Calu3 (cell line): Measurements from ENCODE around the gene C1QA. TPM values are rescaled to one million over a fixed set of nuclear protein-coding genes. Genes with fewer than 3 reads are reported as not detected.

Experiments used
- BruUV-seq: library from RNA; stranded (reverse); fragments of 400-500 nt; replicated peaks from 2 replicates; lab custom pipeline; 2021; lab: Mats Ljungman, UMichigan
- CTCF ChIA-PET: fragments of 300-600 bp; sonication (Branson Sonifier 250); formaldehyde crosslinking; loops from one replicate; lab custom pipeline; 2022; ENCODE audit warnings: antibody characterized with exemption; lab: Charles Lee
- DNase-seq: peaks from one replicate; pipeline ENCODE4 v3.0.0; 2022
- H3K27ac Mint-ChIP-seq: one replicate; pipeline ENCODE4 v1.8.0; 2022; ENCODE audit warnings: mixed read lengths; ENCODE audit not compliant: unreplicated experiment
- H3K27me3 Mint-ChIP-seq: one replicate; pipeline ENCODE4 v1.8.0; 2022; ENCODE audit warnings: mixed read lengths; ENCODE audit not compliant: unreplicated experiment
- H3K36me3 Mint-ChIP-seq: one replicate; pipeline ENCODE4 v1.8.0; 2022; ENCODE audit warnings: mild to moderate bottlenecking, moderate library complexity, mixed read lengths; ENCODE audit not compliant: insufficient read depth, unreplicated experiment
- H3K4me1 Mint-ChIP-seq: one replicate; pipeline ENCODE4 v1.8.0; 2022; ENCODE audit warnings: mild to moderate bottlenecking, low read depth, mixed read lengths; ENCODE audit not compliant: unreplicated experiment
- H3K4me3 Mint-ChIP-seq: one replicate; pipeline ENCODE4 v1.8.0; 2022; ENCODE audit warnings: mild to moderate bottlenecking, low read depth, moderate library complexity, mixed read lengths; ENCODE audit not compliant: unreplicated experiment
- H3K9me3 Mint-ChIP-seq: one replicate; pipeline ENCODE4 v1.8.0; 2022; ENCODE audit warnings: low read depth, mixed read lengths; ENCODE audit not compliant: unreplicated experiment
- CTCF ChIP-seq: fragments of 200-600 bp; IDR thresholded peaks from one replicate; pipeline ENCODE4 v1.8.0; 2022; ENCODE audit warnings: antibody characterized with exemption; ENCODE audit not compliant: unreplicated experiment
- intact Hi-C: fragments of 100-400 bp; cut with micrococcal nuclease; formaldehyde crosslinking; loops from one replicate; pipeline ENCODE4 v1.10.0; 2022; ENCODE audit not compliant: unreplicated experiment
- total RNA-seq: library from RNA; stranded (reverse); gene quantifications from 2 replicates; pipeline ENCODE4 v1.2.3, GENCODE V29; 2022

Gene C1QA
- total RNA-seq, 1 experiment from 2014 or later, result not detected

GRCh38 chr1:22612671-22613571 is 23.5 kb upstream of the C1QA start:
- H3K4me3 Mint-ChIP-seq, result no peak overlapping the region
- CTCF ChIA-PET, result interaction anchor here (0.6 kb wide), 1 partner anchor 22 kb away, joined by 3 read pairs; no protein-coding TSS in a partner anchor
- no peak overlapping the region for H3K27ac Mint-ChIP-seq
- no peak for TF ChIP-seq CTCF
- no peak for DNase-seq
- H3K36me3 Mint-ChIP-seq, result no peaks in the 10 kb centered on the region
- intact Hi-C loops, result no loop called here
- no peaks in the 10 kb centered on the region for H3K9me3 Mint-ChIP-seq
- H3K4me1 Mint-ChIP-seq, result no peaks in the 10 kb centered on the region
- peaks cover 95% of the 10 kb centered on the region for H3K27me3 Mint-ChIP-seq
- no TSS peak for BruUV-seq

GRCh38 chr1:22613572-22613918 is 22.9 kb upstream of the C1QA start:
- BruUV-seq, result no TSS peak
- Mint-ChIP-seq H3K4me1 (no peaks in the 10 kb centered on the region), H3K36me3 (no peaks in the 10 kb centered on the region), H3K27me3 (peaks cover 95% of the 10 kb centered on the region), H3K9me3 (no peaks in the 10 kb centered on the region), H3K27ac (no peak overlapping the region), H3K4me3 (no peak overlapping the region)
- no peak for DNase-seq
- CTCF ChIA-PET, result no interaction called here
- intact Hi-C loops, result no loop called here
- TF ChIP-seq CTCF, result no peak

GRCh38 chr1:22613951-22614350 is 22.5 kb upstream of the C1QA start:
- intact Hi-C loops, result no loop called here
- no peak for TF ChIP-seq CTCF
- BruUV-seq, result no TSS peak
- Mint-ChIP-seq H3K27me3 (peaks cover 95% of the 10 kb centered on the region), H3K27ac (no peak overlapping the region), H3K36me3 (no peaks in the 10 kb centered on the region), H3K4me1 (no peaks in the 10 kb centered on the region), H3K9me3 (no peaks in the 10 kb centered on the region), H3K4me3 (no peak overlapping the region)
- no peak for DNase-seq
- CTCF ChIA-PET, result interaction anchor here (0.6 kb wide), 1 partner anchor 749 kb away, joined by 3 read pairs; no protein-coding TSS in a partner anchor

- H3K27me3 Mint-ChIP-seq, result peaks cover 88% of the 10 kb centered on the region
- H3K9me3 Mint-ChIP-seq, result no peaks in the 10 kb centered on the region
- CTCF ChIA-PET, result interaction anchor here (0.5 kb wide), 1 partner anchor 25 kb away, joined by 6 read pairs; no protein-coding TSS in a partner anchor
- no peaks in the 10 kb centered on the region for H3K36me3 Mint-ChIP-seq
- intact Hi-C loops, result no loop called here
- H3K4me3 Mint-ChIP-seq, result no peak overlapping the region
- no peaks in the 10 kb centered on the region for H3K4me1 Mint-ChIP-seq
- TF ChIP-seq CTCF, result no peak
- H3K27ac Mint-ChIP-seq, result no peak overlapping the region
- BruUV-seq, result no TSS peak
- no peak for DNase-seq
These were observed 20.5 kb upstream of the C1QA start for GRCh38 chr1:22615886-22616285.
